OCI-LY3 (cell line): Measurements from ENCODE around the gene TESK1.
"Not testable (repeated sequence)": the region's sequence is repeated elsewhere in the genome, so short reads cannot be mapped to it uniquely, and the experiment has no call there.

ENCODE experiments used
- H2AFZ ChIP-seq: fragments of 200-600, 300-600 bp; shearing (Covaris generic); 2 replicates; pipeline ENCODE4 v1.6.0; 2014; ENCODE audit warnings: antibody characterized with exemption, low read depth, low read length
- H3K27ac ChIP-seq: fragments of 200-600, 300-600 bp; sonication (generic); 2 replicates; pipeline ENCODE4 v1.5.1; 2014; ENCODE audit warnings: mild to moderate bottlenecking, low read length, moderate library complexity, mixed read lengths
- H3K27me3 ChIP-seq: fragments of 200-600, 300-600 bp; sonication (generic); 2 replicates; pipeline ENCODE4 v1.6.1; 2014; ENCODE audit warnings: low read depth, low read length, mixed read lengths
- H3K36me3 ChIP-seq: fragments of 200-600, 300-600 bp; sonication (generic); replicated peaks from 2 replicates; pipeline ENCODE3; 2014; ENCODE audit warnings: low read depth, low read length, mixed read lengths
- H3K4me1 ChIP-seq: fragments of 300-600, 200-600 bp; sonication (generic); 2 replicates; pipeline ENCODE4 v1.6.1; 2014; ENCODE audit warnings: low read length, mixed read lengths
- H3K4me2 ChIP-seq: fragments of 200-600, 300-600 bp; sonication (generic); 2 replicates; pipeline ENCODE4 v1.6.1; 2014; ENCODE audit warnings: low read length, mixed read lengths
- H3K4me3 ChIP-seq: fragments of 300-600, 200-600 bp; sonication (generic); 2 replicates; pipeline ENCODE4 v1.5.1; 2014; ENCODE audit warnings: antibody characterized with exemption, mild to moderate bottlenecking, low read length, moderate library complexity
- H3K79me2 ChIP-seq: fragments of 300-600, 200-600 bp; shearing (Covaris generic); 2 replicates; pipeline ENCODE4 v1.6.1; 2014; ENCODE audit warnings: mild to moderate bottlenecking, low read length, mixed read lengths
- H3K9ac ChIP-seq: fragments of 300-600, 200-600 bp; shearing (Covaris generic); 2 replicates; pipeline ENCODE4 v1.6.0; 2014; ENCODE audit warnings: mild to moderate bottlenecking, low read length, moderate library complexity
- H3K9me3 ChIP-seq: fragments of 200-600, 300-600 bp; shearing (Covaris generic); 2 replicates; pipeline ENCODE4 v1.6.1; 2014; ENCODE audit warnings: low read length, mixed read lengths; ENCODE audit not compliant: insufficient read depth
- H4K20me1 ChIP-seq: fragments of 200-600, 300-600 bp; sonication (generic); 2 replicates; pipeline ENCODE4 v1.6.1; 2016; ENCODE audit warnings: low read length, mixed read lengths; ENCODE audit not compliant: insufficient read depth
- EZH2phosphoT487 ChIP-seq: fragments of 200-600 bp; shearing (Covaris generic); IDR thresholded peaks from 2 replicates; pipeline ENCODE4 v1.6.1; 2018; ENCODE audit warnings: antibody characterized with exemption, mixed run types, low read depth
- TF ChIP-seq, protein P1 (sequence below): fragments of 200-600, 300-600 bp; sonication (generic); IDR thresholded peaks from 2 replicates; pipeline ENCODE4 v1.5.1; 2014; ENCODE audit warnings: antibody characterized with exemption, low read length, low read depth

Gene TESK1

GRCh38 chr9:35638751-35639150 is 33.7 kb downstream of the TESK1 start:
- H3K4me2 ChIP-seq, H3K79me2 ChIP-seq, H2AFZ ChIP-seq, H3K9me3 ChIP-seq, H3K27ac ChIP-seq, H3K4me3 ChIP-seq, H3K27me3 ChIP-seq, H3K9ac ChIP-seq, H3K36me3 ChIP-seq, H4K20me1 ChIP-seq: not testable (repeated sequence)
- H3K4me1 ChIP-seq, result peaks cover 29% of the 10 kb centered on the region

GRCh38 chr9:35639225-35639624 is 34.2 kb downstream of the TESK1 start:
- not testable (repeated sequence) for H3K9ac ChIP-seq, H4K20me1 ChIP-seq, H3K79me2 ChIP-seq, H3K27me3 ChIP-seq, H3K36me3 ChIP-seq, H3K27ac ChIP-seq, H3K4me2 ChIP-seq, H3K9me3 ChIP-seq, H3K4me3 ChIP-seq, H2AFZ ChIP-seq
- peaks cover 25% of the 10 kb centered on the region for H3K4me1 ChIP-seq

- Histone ChIP-seq H3K36me3 (peaks cover 3% of the 10 kb centered on the region), H4K20me1 (no peaks in the 10 kb centered on the region), H3K9ac (no peak overlapping the region), H3K4me2 (no peak overlapping the region), H3K4me3 (no peak overlapping the region), H3K79me2 (no peaks in the 10 kb centered on the region), H3K9me3 (no peaks in the 10 kb centered on the region), H3K4me1 (peaks cover 21% of the 10 kb centered on the region), H2AFZ (no peak overlapping the region), H3K27me3 (no peaks in the 10 kb centered on the region), H3K27ac (no peak overlapping the region)
- no peak for TF ChIP-seq EZH2phosphoT487
- TF ChIP-seq, protein P1, sequence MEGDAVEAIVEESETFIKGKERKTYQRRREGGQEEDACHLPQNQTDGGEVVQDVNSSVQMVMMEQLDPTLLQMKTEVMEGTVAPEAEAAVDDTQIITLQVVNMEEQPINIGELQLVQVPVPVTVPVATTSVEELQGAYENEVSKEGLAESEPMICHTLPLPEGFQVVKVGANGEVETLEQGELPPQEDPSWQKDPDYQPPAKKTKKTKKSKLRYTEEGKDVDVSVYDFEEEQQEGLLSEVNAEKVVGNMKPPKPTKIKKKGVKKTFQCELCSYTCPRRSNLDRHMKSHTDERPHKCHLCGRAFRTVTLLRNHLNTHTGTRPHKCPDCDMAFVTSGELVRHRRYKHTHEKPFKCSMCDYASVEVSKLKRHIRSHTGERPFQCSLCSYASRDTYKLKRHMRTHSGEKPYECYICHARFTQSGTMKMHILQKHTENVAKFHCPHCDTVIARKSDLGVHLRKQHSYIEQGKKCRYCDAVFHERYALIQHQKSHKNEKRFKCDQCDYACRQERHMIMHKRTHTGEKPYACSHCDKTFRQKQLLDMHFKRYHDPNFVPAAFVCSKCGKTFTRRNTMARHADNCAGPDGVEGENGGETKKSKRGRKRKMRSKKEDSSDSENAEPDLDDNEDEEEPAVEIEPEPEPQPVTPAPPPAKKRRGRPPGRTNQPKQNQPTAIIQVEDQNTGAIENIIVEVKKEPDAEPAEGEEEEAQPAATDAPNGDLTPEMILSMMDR, result no peak
These were observed 34.6 kb downstream of the TESK1 start for GRCh38 chr9:35639631-35640030.

GRCh38 chr9:35640431-35640830 is 35.4 kb downstream of the TESK1 start:
- H3K27me3 ChIP-seq, H3K79me2 ChIP-seq, H2AFZ ChIP-seq, H3K4me3 ChIP-seq, H3K9me3 ChIP-seq, H3K9ac ChIP-seq, H3K4me2 ChIP-seq, H4K20me1 ChIP-seq, H3K27ac ChIP-seq, H3K36me3 ChIP-seq: not testable (repeated sequence)
- H3K4me1 ChIP-seq, result peaks cover 13% of the 10 kb centered on the region

DNA sequence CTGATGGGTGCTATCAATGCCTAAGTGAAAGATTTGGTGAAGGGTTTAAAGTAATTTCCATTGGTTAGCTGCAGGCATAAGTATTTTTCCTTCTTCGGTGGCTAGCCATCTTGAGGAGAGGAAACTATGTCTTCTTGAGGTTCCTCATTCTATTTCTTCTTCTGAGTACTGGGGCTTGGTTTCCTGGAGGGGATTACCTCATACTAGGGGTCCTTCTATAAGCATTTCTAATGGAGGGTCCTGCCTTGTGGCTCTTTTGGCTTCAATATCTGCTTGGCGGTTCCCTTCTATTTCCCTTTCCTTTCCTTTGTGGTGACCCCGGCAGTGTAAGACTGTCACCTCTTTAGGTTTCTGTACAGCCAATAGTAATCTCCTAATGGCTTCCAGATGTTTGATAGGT is 36.4 kb downstream of the TESK1 start:
- H2AFZ ChIP-seq, H3K9me3 ChIP-seq, H3K27ac ChIP-seq, H4K20me1 ChIP-seq, H3K79me2 ChIP-seq, H3K4me3 ChIP-seq, H3K4me2 ChIP-seq, H3K36me3 ChIP-seq, H3K27me3 ChIP-seq, H3K9ac ChIP-seq, H3K4me1 ChIP-seq: not testable (repeated sequence)

DNA sequence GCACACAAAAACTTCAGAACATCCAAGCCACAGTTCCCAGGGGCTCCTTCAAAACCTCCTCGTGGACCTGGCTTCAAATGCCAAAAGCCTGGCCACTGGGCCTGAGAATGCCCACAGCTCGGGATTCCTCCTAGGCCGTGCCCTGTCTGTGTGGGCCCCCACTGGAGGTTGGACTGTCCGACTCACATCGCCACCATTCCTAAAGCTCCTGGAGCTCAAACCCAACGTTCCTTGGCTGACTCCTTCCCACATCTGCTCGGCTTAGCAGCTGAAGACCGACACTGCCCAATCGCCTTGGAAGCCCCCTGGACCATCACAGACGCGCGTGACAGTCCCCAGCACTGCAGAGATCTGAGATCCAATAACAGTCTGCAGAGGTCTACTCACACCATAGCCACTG is 38.0 kb downstream of the TESK1 start:
- no peaks in the 10 kb centered on the region for H3K27me3 ChIP-seq
- H3K36me3 ChIP-seq, result peaks cover 3% of the 10 kb centered on the region
- no peaks in the 10 kb centered on the region for H3K79me2 ChIP-seq
- H2AFZ ChIP-seq, result no peak overlapping the region
- H4K20me1 ChIP-seq, result no peaks in the 10 kb centered on the region
- no peak overlapping the region for H3K4me3 ChIP-seq
- no peak overlapping the region for H3K27ac ChIP-seq
- TF ChIP-seq, protein P1, result no peak
- TF ChIP-seq EZH2phosphoT487, result no peak
- peaks cover 14% of the 10 kb centered on the region for H3K4me1 ChIP-seq
- no peak overlapping the region for H3K9ac ChIP-seq
- H3K4me2 ChIP-seq, result no peak overlapping the region
- no peaks in the 10 kb centered on the region for H3K9me3 ChIP-seq

GRCh38 chr9:35645736-35646135 is 40.7 kb downstream of the TESK1 start:
- H3K9ac ChIP-seq, result peak overlapping the region; percentile 72
- H3K27ac ChIP-seq, H4K20me1 ChIP-seq, H3K36me3 ChIP-seq, H3K9me3 ChIP-seq, H2AFZ ChIP-seq, H3K27me3 ChIP-seq, H3K79me2 ChIP-seq: not testable (repeated sequence)
- H3K4me2 ChIP-seq, result peak overlapping the region; percentile 96
- peak overlapping the region; percentile 83 for H3K4me3 ChIP-seq
- peaks cover 41% of the 10 kb centered on the region for H3K4me1 ChIP-seq
